Activated naive CD4-positive, alpha-beta T cell treated with anti-CD3 and anti-CD28 coated beads, Interleukin-2, amount 50 U/mL, for 16 hours (primary cell): ENCODE measurements around the gene VWA5B1.

ENCODE experiments used
- DNase-seq: peaks from one replicate; pipeline ENCODE4 v3.0.0-alpha.2; 2020

Gene VWA5B1

DNA sequence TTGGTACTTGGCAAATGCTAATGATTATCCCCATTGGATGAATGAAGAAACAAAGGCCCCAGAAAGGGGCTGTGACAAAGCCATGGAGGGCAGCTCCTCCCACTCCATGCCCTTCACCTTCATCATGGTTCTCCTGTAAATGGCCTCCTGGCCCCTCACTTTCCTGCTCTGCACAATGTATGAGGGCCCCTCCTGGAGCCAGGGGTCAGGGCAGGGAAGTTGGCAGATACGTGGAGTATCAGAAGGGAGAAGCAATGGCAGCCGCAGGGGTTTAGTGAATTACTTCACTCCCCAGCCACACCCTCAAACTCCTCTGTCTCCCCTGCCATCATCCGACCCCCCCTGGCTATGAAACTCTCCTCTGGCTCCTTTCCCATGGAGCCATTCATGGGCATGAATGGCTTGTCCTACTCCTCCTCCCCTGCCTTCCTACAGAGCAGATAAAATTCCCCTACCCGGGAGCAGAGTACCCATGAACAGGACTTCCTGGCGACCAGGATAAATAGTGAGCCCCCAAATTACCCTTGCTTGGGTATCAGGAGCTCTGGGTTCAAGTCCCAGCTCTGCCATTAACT lies 109.0 kb downstream of the VWA5B1 start:
- DNase-seq = no peak

DNA sequence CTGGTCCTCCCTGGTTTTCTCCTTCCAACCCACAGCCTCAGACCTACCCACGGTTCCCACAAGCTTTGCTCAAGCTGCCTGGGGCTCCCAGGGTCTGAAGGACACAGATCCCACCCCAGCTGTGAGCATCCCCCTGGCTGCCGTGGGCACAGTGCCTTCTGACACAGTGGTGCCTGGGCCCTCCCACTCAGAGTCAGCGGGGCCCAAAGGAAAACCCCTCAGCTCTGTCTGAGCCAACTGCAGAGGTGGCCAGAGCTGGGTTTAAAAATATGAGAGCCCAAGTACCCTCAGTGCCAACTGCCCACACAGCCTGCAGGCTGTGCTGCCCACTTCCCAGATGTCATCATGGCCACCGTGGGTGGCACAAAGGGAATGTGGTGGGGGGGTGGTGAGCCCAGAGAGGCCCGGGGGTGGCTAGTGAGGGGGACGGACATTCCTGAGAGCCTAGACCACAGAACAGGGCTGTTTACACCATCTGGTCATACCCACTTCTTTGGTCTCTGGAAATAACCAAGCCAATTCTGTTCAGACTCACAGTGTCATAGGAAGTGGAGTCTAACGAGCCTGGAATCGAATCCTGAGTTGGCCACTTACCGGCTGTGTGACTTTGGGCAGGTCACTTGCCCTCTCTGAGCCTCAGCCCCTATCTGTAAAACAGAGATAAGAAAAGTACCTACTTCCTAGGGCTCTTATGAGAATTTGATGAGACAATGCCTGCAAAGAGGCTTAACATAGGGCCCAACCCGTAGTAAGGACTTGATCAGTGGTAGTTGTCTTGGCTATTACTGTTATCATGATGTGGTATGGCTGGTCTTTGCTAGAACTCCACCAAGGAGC lies 109.9 kb downstream of the VWA5B1 start:
- no peak for DNase-seq

DNA sequence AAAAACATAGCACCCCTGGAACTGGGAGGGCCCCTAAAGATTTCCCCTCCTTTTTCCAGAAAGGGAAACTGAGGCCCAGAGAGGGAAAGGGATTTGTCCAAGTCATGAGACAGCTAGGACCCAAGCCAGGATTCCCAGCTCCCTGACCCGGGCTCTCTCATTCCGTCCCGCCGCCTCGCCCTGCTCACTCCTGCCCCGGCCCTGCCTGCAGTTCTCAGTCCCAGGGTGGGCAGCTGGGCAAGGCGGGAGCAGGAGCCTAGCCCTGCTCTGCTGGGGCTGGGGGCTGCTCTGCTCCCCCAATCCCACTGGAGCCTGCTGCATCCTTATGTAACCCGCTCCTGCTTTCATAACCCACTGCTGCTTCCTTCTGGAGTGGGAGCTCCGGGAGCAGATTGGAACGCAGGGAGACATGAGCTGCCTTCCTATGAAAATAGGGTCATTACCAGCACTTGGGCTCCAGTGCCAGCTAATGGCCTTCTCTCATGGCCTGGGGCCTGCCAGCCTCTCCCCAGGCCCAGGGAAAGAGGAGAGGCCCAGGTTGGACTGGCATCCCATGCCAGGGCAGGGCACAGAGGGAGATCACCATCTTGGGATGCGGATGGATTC lies 110.8 kb downstream of the VWA5B1 start:
- DNase-seq = no peak

DNA sequence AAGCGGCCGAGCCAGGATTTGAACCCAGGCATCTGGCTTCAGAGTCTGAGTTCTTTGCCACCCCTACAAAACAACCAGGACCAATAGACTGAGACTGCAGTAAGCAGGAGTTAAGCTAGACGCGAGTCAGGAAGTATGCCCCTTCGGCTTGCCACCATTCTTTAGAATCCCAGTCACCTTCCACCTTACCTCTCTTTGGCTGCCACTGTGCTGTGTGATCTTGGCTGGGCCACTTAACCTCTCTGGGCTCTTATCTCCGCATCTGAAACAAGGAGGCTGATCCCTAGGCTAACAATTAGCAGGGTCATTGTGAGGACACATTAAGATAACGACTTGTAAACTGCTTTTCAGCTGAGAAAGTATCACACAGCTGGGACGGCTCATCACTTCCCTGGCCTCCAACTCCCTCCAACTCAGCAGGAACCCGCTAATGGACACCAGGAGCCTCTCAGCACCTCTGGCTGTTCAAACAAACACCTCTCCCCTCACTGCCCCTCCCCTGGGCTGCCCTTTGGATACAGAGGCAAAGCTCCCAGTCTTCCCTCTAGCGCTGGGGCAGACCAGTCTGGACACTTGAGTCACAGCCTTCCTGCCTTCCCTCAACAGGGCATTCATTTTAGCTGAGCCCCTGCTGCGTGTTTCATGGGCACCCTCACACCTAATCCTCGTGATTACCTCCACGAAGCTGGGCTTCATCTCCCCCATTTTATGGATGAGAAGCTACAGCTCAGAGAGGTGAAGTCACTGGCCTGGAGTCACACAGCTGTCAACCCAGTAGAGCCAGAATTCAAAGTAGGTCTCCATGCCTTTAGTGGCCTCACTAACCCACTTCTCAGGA lies 112.1 kb downstream of the VWA5B1 start:
- no peak for DNase-seq

DNA sequence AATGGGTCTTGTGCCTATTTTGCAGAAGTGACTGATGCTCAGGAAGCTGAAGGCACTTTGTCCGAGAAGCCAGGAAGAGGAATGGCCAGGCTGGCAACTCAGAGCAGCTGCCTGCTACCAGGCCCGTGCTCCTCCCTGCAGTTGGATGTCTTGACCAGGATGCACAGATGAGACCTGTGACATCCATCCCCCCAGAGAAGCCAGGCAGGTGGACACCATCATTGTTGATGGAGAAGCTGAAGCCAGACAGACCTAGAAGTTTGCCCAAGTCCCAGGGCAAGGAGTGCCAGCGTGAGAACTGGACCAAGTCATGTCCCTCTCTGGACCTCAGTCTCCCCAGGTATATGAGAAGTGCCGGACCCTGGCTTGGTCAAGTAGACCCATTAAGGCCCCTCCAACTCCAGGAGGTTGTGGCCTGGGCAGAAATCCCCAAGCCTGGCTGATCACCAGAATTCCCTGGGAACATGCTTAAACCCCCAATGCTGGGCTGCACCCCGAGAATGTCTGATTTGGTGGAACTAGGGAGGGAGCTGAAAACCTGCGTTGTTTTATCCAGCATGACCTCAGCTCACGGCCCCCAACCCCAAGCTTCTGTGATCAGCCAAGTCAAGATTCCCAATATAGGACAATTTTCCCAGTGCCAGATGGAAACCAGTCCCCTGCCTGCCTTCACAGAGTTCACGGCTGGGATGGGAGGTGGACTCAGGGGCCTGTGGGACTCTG lies 112.9 kb downstream of the VWA5B1 start:
- DNase-seq = no peak

DNA sequence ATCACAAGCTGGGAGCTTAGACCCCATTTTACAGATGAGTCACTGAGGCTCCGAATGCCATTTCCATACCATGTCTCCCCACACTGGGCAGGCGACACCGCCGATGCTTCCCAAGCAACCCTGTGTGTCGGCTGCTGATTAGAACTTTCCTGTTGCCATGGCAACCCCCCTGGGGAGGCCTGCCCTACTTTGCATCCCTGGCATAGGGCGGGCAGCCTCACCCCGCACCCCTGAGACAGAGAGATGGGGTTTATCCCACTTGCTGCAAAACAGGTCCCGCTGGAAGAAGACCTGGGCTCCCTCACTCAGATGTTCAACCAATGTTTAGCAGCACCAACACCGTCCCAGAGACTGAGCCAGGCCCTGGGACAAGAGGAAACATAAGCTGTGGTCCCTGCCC lies 113.8 kb downstream of the VWA5B1 start:
- no peak for DNase-seq
